CD14-positive monocyte (primary cell): ENCODE data around the gene INSR. TPM values are rescaled to one million over a fixed set of nuclear protein-coding genes. Genes with fewer than 3 reads are reported as not detected.

ENCODE experiments used
- DNase-seq, 3 donors: peaks; one replicate each; pipeline ENCODE4 v3.0.0-alpha.2; 2011 to 2022
- H2AFZ ChIP-seq: 2 replicates; pipeline ENCODE4 v1.6.0; 2012; ENCODE audit warnings: mild to moderate bottlenecking, low read depth, low read length, inconsistent platforms; ENCODE audit not compliant: insufficient read depth, poor library complexity, severe bottlenecking
- H3K27ac ChIP-seq, 2 donors: 1 replicate in 1 of 2; 2 replicates in 1 of 2; pipeline ENCODE4 v1.5.1; 2012 to 2013; ENCODE audit warnings: low read length in 2 of 2, control low read depth in 1 of 2, inconsistent platforms in 1 of 2, low read depth in 1 of 2, mild to moderate bottlenecking in 1 of 2
- H3K27me3 ChIP-seq, 2 donors: one replicate each; pipeline versions ENCODE4 v1.6.0 to v1.6.1; 2011 to 2013; ENCODE audit warnings: low read length in 2 of 2; ENCODE audit not compliant: control insufficient read depth in 2 of 2, insufficient read depth in 2 of 2
- H3K36me3 ChIP-seq, 2 donors: replicated peaks in 1 of 2; 1 replicate in 1 of 2; 2 replicates in 1 of 2; pipeline versions ENCODE4 v1.5.1 to v1.6.1; 2012 to 2013; ENCODE audit warnings: low read length in 2 of 2, control low read depth in 1 of 2, inconsistent platforms in 1 of 2, mild to moderate bottlenecking in 1 of 2; ENCODE audit not compliant: insufficient read depth in 2 of 2, control insufficient read depth in 1 of 2
- H3K4me1 ChIP-seq, 2 donors: 1 replicate in 1 of 2; 2 replicates in 1 of 2; pipeline versions ENCODE4 v1.5.1 to v1.6.1; 2012 to 2013; ENCODE audit warnings: low read length in 2 of 2, control low read depth in 1 of 2, inconsistent platforms in 1 of 2, mild to moderate bottlenecking in 1 of 2, moderate library complexity in 1 of 2; ENCODE audit not compliant: insufficient read depth in 2 of 2, control insufficient read depth in 1 of 2
- H3K4me2 ChIP-seq: replicated peaks from 2 replicates; pipeline ENCODE3; 2012; ENCODE audit warnings: low read length, moderate library complexity, mild to moderate bottlenecking; ENCODE audit not compliant: poor library complexity, severe bottlenecking; ENCODE audit errors: extremely low read depth
- H3K4me3 ChIP-seq, 3 experiments: fragments of 200-600 bp in 1 of 3; sonication (generic) in 1 of 3; replicated peaks in 1 of 3; 1 replicate in 2 of 3; 2 replicates in 1 of 3; pipeline ENCODE4 v1.5.1; 2011 to 2013; ENCODE audit warnings: low read length in 3 of 3, mild to moderate bottlenecking in 3 of 3, control low read depth in 2 of 3, low read depth in 2 of 3, inconsistent platforms in 1 of 3, moderate library complexity in 1 of 3
- H3K79me2 ChIP-seq: 2 replicates; pipeline ENCODE4 v1.6.0; 2012; ENCODE audit warnings: mild to moderate bottlenecking, control low read depth, inconsistent platforms, low read length, moderate library complexity; ENCODE audit not compliant: insufficient read depth
- H3K9ac ChIP-seq: 2 replicates; pipeline ENCODE4 v1.6.0; 2017; ENCODE audit warnings: low read length, mild to moderate bottlenecking; ENCODE audit not compliant: insufficient read depth, poor library complexity, severe bottlenecking
- H3K9me3 ChIP-seq, 2 donors: replicated peaks in 1 of 2; 1 replicate in 1 of 2; 2 replicates in 1 of 2; pipeline versions ENCODE4 v1.5.1 to v1.6.1; 2012 to 2013; ENCODE audit warnings: low read length in 2 of 2, control low read depth in 1 of 2; ENCODE audit not compliant: control insufficient read depth in 1 of 2, insufficient read depth in 1 of 2
- H4K20me1 ChIP-seq: 2 replicates; pipeline ENCODE4 v1.6.0; 2012; ENCODE audit warnings: mild to moderate bottlenecking, low read length, control low read depth, moderate library complexity; ENCODE audit not compliant: insufficient read depth
- H3K27ac Mint-ChIP-seq, 7 donors: one replicate each; pipeline ENCODE4 v1.8.0; 2020; ENCODE audit warnings: mild to moderate bottlenecking in 7 of 7, mixed read lengths in 7 of 7, moderate library complexity in 6 of 7, inconsistent platforms in 2 of 7
- H3K27me3 Mint-ChIP-seq, 3 donors: one replicate each; pipeline ENCODE4 v1.8.0; 2021 to 2022; ENCODE audit warnings: low read depth in 3 of 3, mild to moderate bottlenecking in 3 of 3, mixed read lengths in 3 of 3, moderate library complexity in 3 of 3, inconsistent platforms in 1 of 3
- H3K36me3 Mint-ChIP-seq, 2 donors: one replicate each; pipeline ENCODE4 v1.8.0; 2020; ENCODE audit warnings: mixed read lengths in 2 of 2, inconsistent platforms in 1 of 2, mild to moderate bottlenecking in 1 of 2
- H3K4me1 Mint-ChIP-seq: one replicate; pipeline ENCODE4 v1.8.0; 2020; ENCODE audit warnings: mild to moderate bottlenecking, mixed read lengths
- H3K4me3 Mint-ChIP-seq, 2 donors: one replicate each; pipeline ENCODE4 v1.8.0; 2020; ENCODE audit warnings: mild to moderate bottlenecking in 2 of 2, mixed read lengths in 2 of 2, moderate library complexity in 1 of 2
- H3K9me3 Mint-ChIP-seq, 7 donors: one replicate each; pipeline ENCODE4 v1.8.0; 2020 to 2022; ENCODE audit warnings: mixed read lengths in 7 of 7, mild to moderate bottlenecking in 6 of 7, moderate library complexity in 6 of 7, inconsistent platforms in 2 of 7
- CTCF ChIP-seq: fragments of 200-600 bp; IDR thresholded peaks from one replicate; pipeline ENCODE4 v1.8.0; 2022; ENCODE audit warnings: antibody characterized with exemption, mild to moderate bottlenecking
- WGBS: methylation state at CpG from one replicate; pipeline ENCODE4 v1.1.5; 2013; ENCODE audit warnings: missing lambda C conversion rate; ENCODE audit not compliant: insufficient coverage; 5-methylcytosine and 5-hydroxymethylcytosine counted together
- intact Hi-C, 2 donors: fragments of 100-400 bp; cut with micrococcal nuclease; formaldehyde crosslinking; loops; one replicate each; pipeline versions ENCODE4 v1.15.0 to v1.15.1; 2023
- polyA plus RNA-seq, 3 donors: library from polyadenylated mRNA; depleted of rRNA in 1 of 3; unstranded in 2 of 3; stranded (reverse) in 1 of 3; fragments of 300-500 nt in 2 of 3; fragments of >200 nt in 1 of 3; fragmentation: Illumina TruSeq in 2 of 3; gene quantifications; 1 replicate in 2 of 3; 2 replicates in 1 of 3; pipeline ENCODE4 v1.2.3, GENCODE V29; 2012 to 2021

INSR gene
- polyA plus RNA-seq, 3 donors, result 2.9 to 12.4 (median 3.4) TPM

GRCh38 chr19:7223429-7223828 lies 70.8 kb downstream of the INSR start:
- H3K4me1 Mint-ChIP-seq, result peaks cover 11% of the 10 kb centered on the region

GRCh38 chr19:7219056-7219455 lies 75.2 kb downstream of the INSR start:
- no peaks in the 10 kb centered on the region for H3K9me3 ChIP-seq
- peaks cover 0 to 1% (median 0%) of the 10 kb centered on the region in 3 donors for H3K27me3 Mint-ChIP-seq
- no peaks in the 10 kb centered on the region for H3K27me3 ChIP-seq
- H3K4me1 ChIP-seq, result peaks cover 0 to 5% of the 10 kb centered on the region in 2 donors
- H3K4me3 ChIP-seq, result no peak overlapping the region
- H3K4me2 ChIP-seq, result no peak overlapping the region
- H3K27ac ChIP-seq, result no peak overlapping the region
- no peaks in the 10 kb centered on the region for H3K36me3 ChIP-seq
- H3K9me3 Mint-ChIP-seq, result peaks cover 0 to 7% (median 0%) of the 10 kb centered on the region in 7 donors
- peaks cover 0 to 12% of the 10 kb centered on the region in 2 donors for H3K36me3 Mint-ChIP-seq
- no peak overlapping the region for H3K9ac ChIP-seq
- intact Hi-C loops, result no loop called here
- H4K20me1 ChIP-seq, result peaks cover 51% of the 10 kb centered on the region
- no CpG with 5 or more reads among the region's 2 CpGs for WGBS
- H3K4me3 Mint-ChIP-seq, result no peak overlapping the region
- H3K27ac Mint-ChIP-seq, result peak overlapping the region in 1 of 7 donors; percentile 5
- H2AFZ ChIP-seq, result no peak overlapping the region
- peaks cover 41% of the 10 kb centered on the region for H3K79me2 ChIP-seq
- no peak for DNase-seq
- peaks cover 18% of the 10 kb centered on the region for H3K4me1 Mint-ChIP-seq
- no peak for TF ChIP-seq CTCF

More at GRCh38 chr19:7223429-7223828, 70.8 kb downstream of the INSR start:
- Histone ChIP-seq H3K9me3 (no peaks in the 10 kb centered on the region), H3K27me3 (no peaks in the 10 kb centered on the region), H3K4me1 (no peaks in the 10 kb centered on the region), H2AFZ (no peak overlapping the region), H3K4me3 (no peak overlapping the region), H3K4me2 (no peak overlapping the region), H3K79me2 (peaks cover 70% of the 10 kb centered on the region), H3K9ac (no peak overlapping the region), H4K20me1 (peaks cover 70% of the 10 kb centered on the region), H3K27ac (no peak overlapping the region), H3K36me3 (no peaks in the 10 kb centered on the region)
- peak overlapping the region in 1 of 7 donors; percentile 10 for H3K27ac Mint-ChIP-seq
- peaks cover 2 to 11% of the 10 kb centered on the region in 2 donors for H3K36me3 Mint-ChIP-seq
- TF ChIP-seq CTCF, result no peak
- DNase-seq, result no peak
- no peak overlapping the region for H3K4me3 Mint-ChIP-seq
- WGBS, result 100% methylated on average over 1 of the region's 1 CpG
- H3K27me3 Mint-ChIP-seq, result peaks cover 0 to 1% (median 0%) of the 10 kb centered on the region in 3 donors
- intact Hi-C loops, result no loop called here
- H3K9me3 Mint-ChIP-seq, result peaks cover 0 to 7% (median 0%) of the 10 kb centered on the region in 7 donors
